GM18519 (cell line): ENCODE results near the gene FGF2.
A peak's percentile ranks its signal among the peaks of the same experiment; 100 is the strongest.
"Not testable (repeated sequence)": the region's sequence is repeated elsewhere in the genome, so short reads cannot be mapped to it uniquely, and the experiment has no call there.

Source experiments
- ATAC-seq: cut with Tn5 transposase; IDR thresholded peaks from one replicate; pipeline ENCODE4 v1.9.1; 2021; ENCODE audit warnings: mild to moderate bottlenecking, moderate library complexity; ENCODE audit not compliant: unreplicated experiment, low FRiP score

FGF2 gene

DNA sequence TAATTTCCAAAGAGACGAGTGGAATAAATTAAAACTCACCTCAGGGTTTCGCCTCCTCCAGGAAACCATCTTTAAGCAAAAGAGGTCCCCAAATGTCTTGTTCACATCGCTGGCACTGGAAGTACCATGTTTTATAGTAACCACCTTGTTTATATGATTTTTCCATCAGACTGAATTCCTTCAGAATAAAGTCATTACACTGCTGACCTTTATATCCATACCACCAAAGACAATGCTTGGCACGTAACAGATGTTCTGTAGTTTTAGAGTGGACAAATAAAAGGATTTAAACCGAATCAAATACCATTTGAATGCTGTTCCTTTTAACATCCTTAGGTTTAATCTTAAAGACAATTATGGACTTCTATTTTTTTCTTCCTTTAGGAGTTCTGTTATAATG lies 91.1 kb downstream of the FGF2 start:
- no peak for ATAC-seq

DNA sequence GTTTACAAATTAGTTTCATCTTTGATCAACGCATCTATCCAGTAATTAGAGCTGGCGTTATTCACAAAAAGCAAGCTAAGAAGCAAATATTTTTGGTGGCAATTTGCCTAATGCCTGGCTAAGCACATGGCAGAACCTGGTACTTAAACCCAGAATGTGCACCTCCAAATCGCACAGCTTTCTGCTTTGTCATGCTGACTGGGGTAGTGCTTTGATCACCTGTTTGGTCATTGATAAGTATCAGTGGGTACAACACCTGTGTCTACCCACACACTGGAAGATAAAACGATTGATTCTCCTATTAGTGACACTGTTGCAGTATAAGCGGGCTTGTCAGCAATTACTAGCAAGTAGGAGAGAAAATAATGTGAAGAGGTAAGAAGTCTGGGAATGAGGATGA lies 93.8 kb downstream of the FGF2 start:
- no peak for ATAC-seq

DNA sequence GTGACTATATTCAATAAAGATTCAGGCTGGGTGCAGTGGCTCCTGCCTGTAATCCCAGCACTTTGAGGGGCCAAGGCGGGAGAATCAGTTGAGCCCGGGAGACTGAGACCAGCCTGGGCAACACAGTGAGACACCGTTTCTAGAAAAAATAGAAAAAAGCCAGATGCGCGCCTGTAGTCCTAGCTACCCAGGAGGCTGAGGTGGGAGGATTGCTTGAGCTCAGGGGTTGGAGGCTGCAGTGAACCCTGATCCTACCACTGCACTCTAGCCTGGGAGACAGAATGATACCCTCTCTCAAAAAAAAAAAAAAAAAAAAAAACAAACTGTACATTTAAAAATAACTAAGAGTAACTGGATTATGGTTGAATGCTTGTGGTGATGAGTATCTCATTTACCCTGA lies 94.7 kb downstream of the FGF2 start:
- ATAC-seq = no peak

DNA sequence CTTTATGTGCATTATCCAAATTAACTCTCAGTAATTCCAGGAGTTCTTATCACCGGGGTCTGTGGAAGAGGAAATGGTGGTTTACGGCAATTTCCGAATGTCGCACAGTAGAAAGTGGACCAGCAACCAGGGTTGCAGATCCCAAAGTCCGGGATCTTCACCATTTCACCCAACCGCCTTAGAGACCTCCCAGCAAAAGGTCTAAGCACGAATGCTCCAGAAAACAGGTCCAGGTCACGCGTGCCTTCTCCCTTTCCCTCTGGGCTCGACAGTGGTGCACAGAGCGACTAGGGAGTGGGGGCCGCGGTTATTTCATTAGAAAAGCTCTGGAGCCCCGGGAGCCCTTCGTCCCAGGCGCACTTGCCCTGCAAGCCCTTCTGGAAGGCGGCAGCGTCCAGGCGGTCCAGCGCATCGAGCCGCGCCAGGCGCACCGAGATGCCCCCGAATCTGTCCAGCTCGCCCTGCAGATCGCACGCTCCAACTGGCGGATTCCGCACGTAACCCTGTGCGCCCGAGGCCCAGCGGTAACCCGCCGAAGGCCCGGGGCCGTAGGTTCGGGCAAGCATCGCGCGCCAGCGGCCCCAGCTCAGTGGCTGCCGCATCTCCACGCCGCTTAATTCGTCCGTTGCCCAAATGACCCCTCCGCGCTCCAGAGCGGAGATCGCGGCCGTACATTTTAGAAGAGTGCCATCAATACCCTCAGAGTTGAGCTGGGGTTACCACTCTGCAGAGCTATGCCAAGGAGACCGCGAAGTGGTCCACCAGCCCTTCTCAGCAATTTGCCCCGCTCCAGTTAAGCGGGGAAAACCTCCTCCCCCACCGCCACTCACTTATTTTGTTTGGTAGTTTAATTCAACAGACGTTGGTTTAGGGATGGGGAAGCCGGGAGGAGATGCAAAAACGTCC lies 95.6 kb downstream of the FGF2 start, which contains the start of gene NUDT6:
NUDT6 (minus strand) TSS at position 627 of the 906 bp plus-strand sequence; CDS start at position 602, 25 bp downstream.
- peak; percentile 30 for ATAC-seq

DNA sequence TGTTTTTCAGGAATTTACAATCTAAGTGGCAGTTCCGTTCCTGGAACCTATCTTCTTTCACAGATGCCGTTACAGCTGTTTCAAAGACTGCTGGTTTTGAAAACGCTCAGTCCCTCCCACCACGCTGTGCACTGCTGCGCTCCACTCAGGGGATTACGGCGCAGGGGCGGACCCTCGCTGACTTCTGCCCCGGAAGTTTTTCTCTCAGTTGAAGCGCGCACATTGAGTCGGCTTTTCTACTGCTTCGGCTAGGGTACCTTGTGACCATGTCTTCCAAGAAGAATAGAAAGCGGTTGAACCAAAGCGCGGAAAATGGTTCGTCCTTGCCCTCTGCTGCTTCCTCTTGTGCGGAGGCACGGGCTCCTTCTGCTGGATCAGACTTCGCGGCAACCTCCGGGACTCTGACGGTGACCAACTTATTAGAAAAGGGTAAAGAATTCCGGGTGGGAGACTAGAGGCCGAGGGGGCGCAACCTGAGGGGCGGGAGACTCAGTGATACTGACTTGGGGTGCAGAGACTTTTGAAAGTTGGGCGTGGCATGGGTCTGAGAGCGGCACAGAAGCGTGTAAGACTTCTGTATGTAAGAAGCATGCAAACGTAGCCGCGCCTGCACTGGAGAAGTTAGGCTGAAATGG lies 96.4 kb downstream of the FGF2 start:
- peak; percentile 89 for ATAC-seq

DNA sequence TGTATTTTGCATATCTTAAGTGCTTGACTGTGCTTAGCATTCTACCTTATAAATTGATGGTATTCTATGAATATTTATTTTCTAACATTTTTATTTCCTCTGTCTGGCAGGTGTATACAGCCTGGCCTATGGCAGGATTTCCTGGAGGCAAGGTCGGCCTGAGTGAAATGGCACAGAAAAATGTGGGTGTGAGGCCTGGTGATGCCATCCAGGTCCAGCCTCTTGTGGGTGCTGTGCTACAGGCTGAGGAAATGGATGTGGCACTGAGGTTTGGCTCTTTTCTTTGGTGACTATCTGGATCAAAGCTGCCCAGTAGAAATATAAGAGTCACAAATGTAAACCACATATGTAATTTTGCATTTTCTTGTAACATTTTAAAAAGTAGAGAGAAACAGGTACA lies 102.3 kb downstream of the FGF2 start:
- ATAC-seq = no peak

DNA sequence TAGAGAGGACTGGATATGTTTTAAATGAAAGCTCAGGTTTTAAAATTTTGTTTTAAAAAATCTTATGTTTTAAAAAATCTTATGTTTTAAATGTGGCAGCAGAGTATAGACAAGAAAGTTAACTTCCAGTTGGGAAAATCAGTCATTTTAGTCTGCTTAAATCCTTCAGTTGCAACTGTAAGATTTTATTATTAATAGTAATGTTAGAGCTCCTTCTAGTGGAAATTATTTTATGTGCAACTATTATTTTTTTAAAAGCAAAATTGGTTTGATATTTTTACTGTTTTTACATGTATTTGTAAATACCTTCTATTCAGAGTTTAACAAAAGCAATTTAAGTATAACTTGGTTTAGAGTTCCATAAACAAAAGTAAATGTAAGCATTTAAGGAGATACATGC lies 104.2 kb downstream of the FGF2 start:
- ATAC-seq = no peak

DNA sequence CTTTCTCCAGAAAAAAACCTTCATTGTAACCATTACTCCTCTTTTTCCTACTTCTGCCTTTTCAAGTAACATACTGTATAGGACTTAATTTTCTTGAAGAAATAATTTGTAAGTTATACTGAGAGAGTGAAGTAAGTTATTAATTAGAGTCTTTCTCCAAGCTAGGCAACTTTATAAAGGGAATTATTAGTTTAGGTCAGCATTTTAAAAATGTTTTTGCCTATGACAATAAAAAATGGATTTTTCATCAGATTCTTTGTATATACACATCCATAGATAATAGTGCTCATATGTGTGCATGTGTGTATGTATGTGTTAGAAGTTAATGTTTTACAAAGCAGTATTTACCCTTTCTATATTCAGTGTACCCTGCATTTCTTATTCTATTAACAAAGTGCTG lies 106.1 kb downstream of the FGF2 start:
- ATAC-seq = no peak

DNA sequence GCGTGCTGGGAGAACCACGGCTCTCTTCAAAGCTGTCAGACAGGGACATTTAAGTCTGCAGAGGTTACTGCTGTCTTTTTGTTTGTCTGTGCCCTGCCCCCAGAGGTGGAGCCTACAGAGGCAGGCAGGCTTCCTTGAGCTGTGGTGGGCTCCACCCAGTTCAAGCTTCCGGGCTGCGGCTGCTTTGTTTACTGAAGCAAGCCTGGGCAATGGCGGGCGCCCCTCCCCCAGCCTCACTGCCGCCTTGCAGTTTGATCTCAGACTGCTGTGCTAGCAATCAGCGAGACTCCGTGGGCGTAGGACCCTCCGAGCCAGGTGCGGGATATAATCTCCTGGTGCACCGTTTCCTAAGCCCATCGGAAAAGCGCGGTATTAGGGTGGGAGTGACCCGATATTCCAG lies 118.5 kb downstream of the FGF2 start:
- not testable (repeated sequence) for ATAC-seq

DNA sequence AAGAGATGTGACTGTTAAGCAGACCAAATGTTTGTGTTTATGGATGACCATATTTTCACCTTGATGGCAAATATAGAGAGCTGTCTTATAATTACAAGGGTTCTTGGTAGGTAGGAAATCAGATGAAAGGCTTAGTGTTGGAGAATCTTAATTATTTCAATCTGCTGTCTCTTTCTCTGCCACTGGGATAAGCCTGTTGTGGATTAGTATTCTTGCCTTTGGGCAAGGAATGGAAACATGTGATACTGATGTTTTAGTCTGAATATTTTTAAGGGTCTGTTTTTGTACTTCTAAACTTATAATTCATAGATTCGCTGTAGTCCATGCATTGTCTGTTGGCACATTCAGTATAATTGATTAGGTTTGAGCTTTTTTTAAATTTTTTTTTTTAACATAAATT lies 119.5 kb downstream of the FGF2 start:
- ATAC-seq = no peak
